RPMI8226 (cell line): ENCODE data around the gene ZBTB16.

ENCODE experiments used
- DNase-seq: peaks from one replicate; pipeline ENCODE4 v3.0.0-alpha.2; 2015

The ZBTB16 gene

DNA sequence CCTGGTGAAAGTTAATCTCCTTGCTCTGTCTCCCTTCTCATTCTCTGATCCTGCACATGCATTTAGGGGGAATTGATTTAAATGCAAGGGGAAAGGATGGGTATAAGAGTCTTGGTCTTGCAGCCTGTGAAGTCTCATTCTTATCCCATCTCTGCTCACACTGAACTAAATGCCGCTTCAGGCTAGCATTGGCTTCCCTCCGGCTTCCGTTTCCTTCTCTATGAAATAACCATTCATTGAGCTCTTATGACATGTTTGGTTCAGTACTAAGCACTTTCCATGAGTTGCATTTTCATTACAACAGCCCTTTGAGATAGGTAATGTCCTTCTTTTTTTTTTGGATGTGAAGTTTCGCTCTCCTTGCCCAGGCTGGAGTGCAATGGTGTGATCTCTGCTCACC is 5.6 kb downstream of the ZBTB16 start:
- no peak for DNase-seq

DNA sequence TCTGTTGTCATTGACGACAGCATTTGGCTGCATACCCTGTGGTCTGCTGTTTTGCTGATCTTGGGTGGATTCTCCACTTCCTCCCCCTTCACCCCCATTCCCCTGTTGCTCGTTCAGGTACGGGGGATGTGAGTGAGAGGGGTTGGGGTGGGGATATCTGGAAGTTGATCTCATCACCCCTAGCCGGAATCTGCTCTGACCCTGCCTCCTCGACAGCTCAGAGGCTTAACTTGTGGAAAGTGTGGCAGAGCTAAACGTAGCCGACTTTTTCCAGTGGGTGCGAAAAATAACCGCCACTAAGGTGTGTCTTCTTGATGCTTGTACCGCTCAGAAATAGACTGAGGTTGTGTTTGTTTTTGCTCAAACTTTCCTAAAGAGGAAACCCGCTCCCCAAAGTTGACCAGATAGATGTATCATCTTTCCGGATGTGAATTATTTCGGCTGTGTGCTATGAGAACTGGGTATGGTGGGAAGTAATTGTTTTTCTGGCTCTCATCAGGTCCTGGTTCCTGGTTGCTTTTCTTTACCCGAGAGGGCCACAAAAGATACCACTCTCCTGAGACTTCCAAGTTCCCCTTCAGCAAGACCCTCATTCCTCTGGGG is 6.6 kb downstream of the ZBTB16 start:
- no peak for DNase-seq

DNA sequence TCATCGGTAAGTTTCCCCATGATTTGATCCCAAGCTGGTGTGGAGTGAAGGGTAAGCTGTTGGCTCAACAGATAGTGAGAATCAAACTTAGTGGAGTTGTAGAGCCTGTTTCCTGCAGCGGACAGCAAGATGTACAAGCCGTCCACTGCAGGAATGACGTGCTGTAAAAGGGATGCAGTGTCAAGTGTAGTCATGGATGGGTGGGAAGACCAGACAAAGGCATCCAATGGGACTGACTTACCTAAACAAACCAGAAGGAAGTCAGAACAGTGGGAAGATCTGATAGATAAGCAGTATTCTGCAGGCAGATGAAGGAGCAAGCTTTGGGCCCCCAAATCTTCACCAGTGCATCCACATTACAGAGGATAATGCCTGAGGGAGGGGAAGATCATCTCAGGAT is 8.8 kb downstream of the ZBTB16 start:
- no peak for DNase-seq

DNA sequence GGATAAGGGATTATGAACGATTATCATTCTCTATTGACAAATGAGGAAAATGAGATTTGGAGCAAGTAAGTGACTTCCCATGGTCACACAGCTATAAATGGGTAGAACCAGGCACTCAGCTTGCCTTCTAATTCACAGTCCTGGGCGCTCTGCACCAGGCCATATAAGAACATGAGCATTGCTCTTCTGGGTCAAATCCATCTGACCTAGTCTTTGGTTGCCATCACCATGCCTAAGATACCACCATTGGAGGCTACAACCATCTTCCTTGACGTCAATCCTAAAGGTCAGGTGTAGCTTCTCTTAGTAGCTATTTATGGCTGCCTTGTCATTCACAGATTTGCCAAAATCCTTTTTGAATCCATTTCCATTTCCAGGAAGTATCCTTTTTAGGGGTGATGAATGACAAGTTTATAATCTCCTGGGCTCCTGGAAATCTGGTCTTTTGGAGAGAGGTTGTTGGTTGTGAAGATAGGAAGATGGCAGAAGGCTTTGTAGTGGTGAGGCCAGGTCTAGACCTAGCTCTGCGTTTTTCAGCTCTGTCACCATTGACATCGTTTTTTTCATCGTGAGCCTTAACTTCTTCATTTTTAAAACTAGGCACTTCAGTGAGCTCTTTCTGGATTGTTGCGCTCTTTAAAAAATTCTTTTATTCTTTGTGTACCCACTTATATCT is 11.1 kb downstream of the ZBTB16 start:
- no peak for DNase-seq

DNA sequence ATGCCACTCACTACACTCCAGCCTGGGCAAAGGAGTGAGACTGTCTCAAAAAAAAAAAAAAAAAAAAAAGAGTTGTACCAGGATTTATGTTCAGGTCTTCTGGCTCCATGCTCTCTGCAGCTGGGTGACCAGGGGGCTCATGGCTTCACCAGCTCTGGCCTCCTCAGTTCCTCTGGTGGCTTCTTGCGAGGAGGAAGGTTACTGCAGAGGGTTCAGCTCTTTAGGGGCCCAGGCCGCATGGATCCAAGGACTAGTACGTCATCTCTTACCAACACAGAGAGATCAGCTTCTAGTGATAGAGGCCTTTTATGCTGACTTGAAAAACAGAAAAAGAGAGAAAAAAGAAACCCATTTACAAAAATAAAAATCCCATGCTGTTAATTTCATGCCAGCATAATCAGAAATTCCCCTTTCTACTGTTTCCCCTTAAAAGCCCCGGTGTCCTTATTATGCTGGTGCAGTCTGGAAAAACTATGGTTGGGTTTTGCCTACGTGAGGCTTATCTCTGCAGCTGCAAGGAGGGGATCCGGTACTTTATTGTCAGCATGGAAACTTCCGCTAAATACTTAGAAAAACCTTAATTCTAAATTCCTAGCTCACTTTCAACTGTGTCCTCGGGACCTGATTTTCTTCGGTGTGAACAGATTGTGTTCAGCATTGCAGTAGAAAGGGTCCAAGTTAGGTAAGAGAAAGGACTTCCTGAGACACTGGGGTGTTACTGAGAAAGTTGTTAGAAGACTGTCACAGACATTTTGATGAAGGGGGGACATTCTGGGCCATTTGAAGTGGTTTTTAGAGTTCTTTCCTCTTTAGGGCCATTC is 13.7 kb downstream of the ZBTB16 start:
- no peak for DNase-seq

DNA sequence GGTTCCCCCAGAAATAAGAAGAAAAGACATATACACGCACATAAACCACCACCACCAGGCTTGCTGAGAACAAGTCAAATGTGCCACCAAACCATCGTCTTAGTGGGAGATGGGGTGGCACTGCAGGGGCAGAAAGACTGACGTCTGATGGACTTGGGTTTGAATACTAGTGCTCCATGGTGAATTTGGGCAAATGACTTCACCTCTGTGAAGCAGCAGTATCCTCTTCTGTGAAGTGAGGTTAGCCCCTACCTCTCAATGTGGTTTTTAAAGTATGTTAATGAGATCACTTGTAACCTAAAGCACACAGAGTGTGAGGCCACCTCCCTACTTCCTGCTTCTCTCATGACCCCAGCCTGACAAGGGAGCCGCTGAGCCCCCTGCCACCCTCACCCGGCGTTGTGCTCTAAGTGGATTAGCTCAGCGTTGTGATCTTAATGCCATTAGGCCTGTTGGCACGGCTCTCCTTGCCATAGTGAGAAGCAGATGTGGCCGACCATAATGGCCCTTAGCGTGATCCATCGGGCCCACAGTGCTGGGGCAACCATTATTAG is 14.4 kb downstream of the ZBTB16 start:
- DNase-seq = no peak

DNA sequence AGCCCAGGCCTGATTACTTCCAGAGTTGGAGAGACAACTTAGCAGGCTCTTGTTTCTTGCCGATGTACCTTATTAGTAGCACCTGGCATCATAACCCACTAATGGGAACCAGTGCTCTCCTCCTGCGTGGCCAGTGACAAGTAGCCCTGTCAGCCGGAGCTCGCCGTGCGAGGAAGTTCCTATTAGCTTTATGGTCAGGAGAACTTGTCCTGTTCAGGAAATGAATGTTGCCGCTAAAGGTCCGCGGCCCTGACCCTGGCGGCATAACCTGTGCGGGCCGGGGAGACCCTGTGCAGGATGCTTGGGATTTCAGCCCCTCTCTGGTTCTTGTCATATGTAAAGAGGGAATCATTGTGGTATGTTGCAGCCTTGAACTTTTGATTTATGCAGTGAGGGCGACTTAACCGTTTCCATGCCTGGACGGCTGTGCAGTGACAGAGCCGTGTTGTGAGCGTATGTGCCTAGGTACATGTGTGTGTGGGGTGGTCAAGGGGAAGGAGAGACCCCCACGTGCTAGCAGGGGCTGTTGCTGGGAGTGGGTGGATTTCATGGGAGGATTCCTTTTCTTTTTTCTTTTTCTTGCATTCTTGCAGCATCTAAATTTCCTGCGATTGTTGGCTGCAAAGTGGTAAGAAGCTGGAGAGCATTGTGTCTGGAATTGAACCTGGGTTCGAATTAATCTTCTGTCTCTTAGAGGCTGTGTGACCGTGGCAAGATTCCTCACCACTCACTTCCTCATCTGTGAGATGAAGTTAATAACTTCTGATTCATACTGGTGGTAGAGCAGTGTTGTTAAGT is 15.2 kb downstream of the ZBTB16 start:
- DNase-seq = no peak

DNA sequence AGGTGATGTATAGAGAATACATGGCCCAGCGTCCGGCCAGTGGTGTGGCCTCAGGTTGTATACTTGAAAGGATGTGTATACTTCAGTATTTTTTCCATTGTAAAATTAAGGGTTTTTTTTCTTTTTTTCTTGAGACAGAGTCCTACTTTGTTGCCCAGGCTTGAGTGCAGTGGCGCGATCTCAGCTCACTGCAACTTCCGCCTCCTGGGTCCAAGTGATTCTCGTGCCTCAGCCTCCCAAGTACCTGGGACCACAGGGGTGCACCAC is 15.8 kb downstream of the ZBTB16 start:
- DNase-seq = no peak

DNA sequence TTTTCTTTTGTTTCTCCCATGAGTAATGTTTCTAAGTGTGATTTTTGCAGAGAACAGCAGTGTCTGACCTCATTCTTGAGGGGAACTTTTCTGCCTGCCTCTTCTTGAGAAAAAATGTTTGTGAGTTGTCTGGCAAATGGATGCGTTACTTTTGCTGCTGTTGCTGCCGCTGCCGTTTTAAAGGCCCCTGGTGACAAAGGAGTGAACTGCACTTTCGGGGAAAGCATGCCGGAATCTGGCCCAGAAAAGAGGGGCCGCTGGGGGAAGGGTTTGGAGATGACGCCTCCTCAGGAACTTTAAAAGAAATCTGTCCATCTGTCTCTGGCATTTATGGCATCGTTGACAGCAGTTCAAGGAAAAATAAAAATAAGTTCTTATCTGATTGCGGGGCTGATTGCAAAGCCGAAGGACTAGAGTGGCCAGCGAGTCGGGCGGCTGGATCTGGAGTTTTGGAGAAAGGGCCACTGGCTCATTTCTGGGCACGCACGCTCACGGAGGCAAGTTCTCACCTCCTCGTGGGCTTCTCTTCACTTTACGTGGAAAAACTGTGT is 16.5 kb downstream of the ZBTB16 start:
- no peak for DNase-seq

DNA sequence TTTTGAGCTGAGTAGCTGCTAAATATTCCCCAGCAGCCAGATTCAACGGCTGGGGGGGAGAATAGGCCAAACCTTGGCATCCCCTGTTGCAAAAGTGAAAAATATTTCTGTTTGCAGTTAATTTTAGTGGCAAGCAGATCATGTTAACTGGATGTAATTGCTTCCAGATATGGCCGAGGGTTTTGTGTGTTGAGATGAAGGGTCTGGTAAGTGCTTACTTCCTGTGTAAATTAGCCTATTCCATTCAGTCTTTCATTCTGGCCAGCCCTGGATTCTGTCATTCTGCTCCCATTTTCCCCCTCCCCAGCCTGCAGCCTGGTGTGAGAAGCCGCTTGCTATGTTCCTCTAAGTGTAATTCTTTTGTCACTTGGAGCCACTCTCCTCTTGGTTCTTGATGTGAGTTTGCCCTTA is 17.4 kb downstream of the ZBTB16 start:
- DNase-seq = no peak

DNA sequence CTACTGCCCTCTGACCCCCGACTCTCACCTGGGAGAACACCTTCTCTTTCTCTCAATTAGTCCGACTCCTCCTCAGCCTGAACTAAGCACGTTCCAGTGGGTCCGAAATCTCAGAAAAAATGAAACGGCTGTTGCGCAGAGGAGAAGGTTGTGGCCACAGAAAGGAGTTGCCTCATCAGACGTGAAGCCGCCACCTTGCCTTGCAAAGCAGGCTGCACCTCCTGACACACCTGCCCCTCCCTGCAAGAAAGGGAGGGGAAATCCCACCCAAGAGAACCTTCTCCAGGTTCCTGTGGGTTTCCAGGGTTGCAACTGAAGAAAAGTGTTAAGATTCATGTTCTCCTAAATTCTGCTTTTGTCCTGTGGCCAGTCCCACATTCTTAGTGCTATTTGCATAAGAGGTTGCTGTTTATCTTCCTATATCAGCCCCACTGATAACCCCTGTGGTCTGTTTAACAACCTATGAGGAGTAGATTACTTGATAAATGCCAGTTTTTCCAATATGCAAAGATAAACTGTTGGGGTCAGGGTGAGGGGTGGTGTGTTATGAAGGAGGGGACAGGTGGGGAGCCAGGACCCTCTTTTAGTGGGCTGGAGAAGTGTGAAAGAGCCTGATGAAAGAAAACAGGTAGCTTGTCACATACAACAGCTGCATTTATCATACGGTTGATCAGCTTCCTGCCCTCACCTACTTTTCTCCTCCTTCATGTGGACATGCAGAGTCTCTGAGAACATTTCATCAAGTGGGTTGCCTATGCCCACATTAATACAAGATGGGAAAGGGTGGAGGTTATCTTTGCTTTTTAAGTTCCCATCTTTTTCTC is 18.2 kb downstream of the ZBTB16 start:
- no peak for DNase-seq

DNA sequence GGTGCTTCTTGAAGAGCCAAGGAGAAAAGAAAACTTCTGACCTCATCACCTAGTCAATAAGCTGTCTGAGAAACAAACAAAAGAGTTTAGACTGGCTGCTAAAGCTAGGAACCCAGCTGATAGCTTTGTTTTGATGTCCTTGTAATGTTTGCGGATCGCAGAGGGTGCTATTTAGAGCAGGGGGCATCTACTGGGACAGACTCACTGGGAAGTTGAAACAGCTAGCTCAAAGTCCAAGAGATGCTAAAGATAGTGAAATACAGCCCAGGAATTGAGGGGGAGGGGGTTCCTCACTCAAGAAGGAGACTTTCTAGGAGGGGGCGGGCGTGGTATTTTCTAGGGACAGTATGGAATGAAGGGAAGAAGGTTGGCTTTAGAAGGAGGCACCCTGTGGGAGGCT is 18.9 kb downstream of the ZBTB16 start:
- DNase-seq = no peak

DNA sequence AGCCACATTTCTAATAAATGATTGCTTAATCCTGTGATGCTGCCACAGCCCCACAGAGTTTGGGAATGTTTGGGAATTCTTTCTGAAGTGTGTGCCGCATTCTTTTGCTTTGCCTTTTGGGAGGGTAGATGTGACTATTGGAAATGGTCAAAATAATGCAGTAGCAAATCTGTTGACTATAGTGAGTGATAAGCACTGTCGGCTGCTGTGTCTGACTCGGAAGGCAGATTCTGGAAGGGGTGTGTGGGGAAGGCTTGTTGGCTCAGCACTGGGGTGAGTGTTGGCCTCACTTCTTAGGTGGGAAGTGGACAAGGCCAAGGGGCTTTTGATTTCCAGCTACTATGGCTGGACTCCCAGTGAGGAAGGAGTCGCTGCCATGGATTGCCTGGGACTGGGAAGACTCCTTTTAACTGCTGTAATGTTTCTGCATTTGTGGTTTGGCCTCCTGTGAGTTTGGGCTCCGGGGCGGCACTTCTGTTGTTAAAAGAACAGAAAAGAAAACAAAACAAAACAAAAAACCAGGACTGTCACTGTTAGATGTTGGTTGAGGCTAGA is 20.1 kb downstream of the ZBTB16 start:
- no peak for DNase-seq

DNA sequence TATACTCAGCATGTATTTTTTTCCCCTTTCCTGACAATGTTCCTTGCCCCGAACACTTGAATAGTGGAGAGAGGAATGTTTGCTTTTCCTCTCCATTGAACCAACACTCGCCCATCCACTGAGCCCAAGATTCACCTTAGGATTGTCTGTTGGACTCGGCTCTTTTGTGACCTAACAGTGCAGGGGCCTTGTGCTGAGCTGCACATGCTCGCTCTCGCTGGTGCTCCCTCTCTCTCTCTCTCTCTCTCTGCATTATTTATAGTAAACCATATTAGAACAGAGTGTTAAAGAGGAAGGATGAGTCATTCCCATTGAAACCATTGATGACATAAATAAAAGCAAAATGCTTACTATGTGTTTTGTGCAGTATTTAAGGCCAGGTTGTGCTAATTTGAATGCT is 20.7 kb downstream of the ZBTB16 start:
- peak; percentile 55 for DNase-seq

DNA sequence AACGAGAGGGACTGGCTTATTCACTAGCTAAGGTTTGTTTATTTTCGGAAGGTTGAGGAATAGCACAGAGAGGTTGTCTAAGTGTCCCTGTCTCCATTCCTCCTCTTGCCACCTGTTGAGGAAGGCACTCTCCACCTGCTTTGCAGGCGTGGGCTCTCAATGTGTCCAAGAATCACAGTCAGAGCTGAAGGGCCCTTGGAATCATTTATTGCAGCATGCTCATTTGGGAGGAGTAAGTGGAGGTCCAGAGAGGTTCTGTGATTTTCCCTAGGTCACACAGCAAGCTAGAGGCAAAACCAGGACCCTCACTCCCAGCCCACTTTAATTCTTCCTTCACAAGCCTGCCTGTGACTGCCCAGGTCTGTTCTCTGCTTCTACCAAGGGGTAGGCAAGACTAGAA is 21.3 kb downstream of the ZBTB16 start:
- DNase-seq = no peak

DNA sequence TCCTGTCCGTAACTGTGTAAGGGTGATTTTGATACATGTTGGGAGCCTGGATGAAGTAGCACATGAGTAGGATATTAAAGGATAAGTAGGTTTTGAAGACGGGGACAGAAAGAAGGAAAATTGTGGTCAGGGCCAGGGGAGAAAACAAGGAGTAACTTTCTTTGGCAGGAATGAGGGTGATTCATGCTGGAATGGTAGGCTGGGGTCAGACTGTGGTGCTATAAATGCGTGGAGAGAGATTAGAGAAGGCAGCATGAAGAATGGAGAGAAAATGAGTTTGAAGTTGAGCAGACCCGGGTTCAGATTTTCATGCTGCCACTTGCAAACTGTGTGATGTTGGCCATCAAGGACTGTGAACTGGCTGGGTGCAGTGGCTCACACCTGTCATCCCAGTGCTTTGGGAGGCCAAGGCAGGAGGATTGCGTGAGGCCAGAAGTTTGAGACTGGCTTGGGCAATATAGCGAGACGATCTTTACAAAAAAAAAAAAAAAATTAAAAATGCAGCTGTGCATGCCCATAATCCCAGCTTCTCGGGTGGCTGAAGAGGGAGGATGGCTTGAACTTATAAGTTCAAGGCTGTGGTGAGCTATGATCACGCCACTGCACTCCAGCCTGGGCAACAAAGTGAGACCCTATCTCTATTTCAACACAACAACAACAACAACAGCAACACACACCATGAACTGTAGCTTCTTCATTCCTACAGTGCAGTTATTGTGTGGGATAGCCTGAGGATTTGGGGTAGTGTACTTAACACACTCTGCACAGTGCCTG is 22.3 kb downstream of the ZBTB16 start:
- DNase-seq = no peak

DNA sequence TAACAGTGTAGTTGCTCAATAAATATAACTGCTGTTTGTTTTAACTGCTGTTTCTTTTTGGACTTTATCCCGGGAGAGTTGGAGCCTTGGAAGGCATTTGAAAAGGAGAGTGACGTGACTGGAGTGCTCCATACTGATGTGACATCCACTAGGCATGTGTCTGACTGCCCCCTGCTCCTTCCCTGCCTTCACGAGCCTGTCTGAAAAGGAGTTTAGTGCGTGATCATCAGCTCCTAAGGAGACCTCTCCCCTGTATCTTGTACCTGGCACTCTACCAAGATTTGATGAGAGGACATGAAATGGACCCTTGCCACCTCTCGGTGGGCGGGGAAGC is 22.9 kb downstream of the ZBTB16 start:
- no peak for DNase-seq

DNA sequence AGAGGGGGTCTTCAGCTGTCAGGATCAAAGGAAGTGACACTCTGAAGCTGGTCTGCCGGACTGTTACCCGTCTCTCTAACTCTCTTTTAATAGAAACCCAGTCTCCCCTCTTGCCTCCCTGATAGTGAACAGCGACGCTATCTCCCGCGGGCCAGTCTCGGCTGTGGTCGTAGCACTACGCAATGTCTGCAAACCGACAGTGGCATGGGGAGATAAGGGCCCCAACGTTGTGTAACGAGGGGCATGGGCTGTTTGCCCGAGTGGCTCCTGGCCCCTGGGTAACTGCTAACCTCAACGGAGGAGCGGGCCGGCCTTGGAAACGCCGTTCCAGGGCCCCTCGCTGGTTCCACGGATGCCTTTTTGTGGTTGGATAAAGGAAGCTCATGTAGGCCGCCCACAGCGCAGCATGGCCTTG is 23.3 kb downstream of the ZBTB16 start:
- DNase-seq = no peak

DNA sequence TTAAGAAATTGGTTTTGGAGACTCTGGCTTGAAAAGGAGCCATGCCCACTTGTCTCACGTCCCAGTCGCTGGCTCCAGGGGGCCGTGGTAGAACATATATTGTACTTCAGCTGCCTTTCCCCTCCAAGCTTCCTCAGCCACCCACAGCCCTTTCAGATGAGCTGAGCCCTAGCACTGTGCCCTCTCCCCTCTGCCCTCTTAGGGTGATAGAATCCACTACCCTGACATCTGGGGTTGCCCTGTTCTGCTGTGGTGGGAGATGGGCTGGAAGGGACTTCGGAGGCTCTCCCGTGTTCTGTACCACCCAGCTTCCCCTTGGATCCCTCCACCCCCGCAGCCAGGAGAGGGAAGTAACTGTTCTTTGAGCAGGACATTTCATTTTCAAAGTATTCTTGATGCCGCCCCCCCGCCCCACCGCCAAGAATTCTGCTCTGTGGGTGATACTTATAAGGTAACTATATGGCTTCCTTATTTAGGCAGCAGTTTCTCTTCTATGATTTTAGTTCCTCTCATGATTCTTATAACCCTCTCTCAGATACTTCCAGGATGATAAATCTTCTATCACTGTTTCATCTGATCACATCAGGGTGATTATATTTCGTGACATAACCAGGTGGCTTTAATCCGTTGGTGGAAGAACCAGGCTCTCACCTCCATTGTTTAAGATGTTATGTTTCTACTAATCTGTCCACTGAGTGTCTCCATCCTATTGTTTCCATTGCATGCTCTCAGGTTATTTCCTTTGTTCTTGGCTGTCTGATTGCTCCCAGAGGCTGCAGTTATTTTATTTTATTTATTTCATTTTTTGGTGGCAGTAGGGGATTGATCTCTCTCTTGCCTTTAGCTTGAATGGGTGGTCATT is 24.1 kb downstream of the ZBTB16 start:
- DNase-seq = no peak

DNA sequence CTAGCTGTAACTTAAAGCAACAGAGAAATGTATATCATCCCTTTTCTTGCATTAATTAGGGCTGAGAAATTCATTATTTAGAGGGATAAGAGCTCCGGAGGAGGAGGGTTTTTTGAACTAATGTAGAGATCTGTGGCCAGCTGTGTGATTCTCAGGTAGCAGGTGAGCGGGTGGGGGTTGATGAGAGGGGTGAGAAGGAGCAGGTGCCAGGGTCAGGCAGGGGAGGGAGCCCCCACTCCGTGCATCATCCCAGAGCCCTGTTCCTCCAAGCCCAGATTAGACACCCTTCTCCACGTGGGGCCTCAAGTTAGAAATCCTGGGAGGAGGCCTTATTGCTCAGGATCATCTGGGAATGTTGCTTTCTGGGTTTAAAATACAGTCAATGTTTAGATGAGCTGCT is 24.9 kb downstream of the ZBTB16 start:
- DNase-seq = no peak
